Spleen (tissue), 7 donors: ENCODE results near the gene REXO1.

Source experiments
- CTCF ChIP-seq, 11 experiments: fragments of 200-600 bp in 7 of 11; fragments of 450-650 bp in 4 of 11; sonication (generic) in 4 of 11; IDR thresholded peaks in 8 of 11; conservative IDR thresholded peaks in 3 of 11; 1 replicate in 7 of 11; 2 replicates in 4 of 11; pipeline versions ENCODE4 v1.4.0 to v1.8.0; 2016 to 2021; ENCODE audit warnings: antibody characterized with exemption in 11 of 11, inconsistent platforms in 4 of 11, mild to moderate bottlenecking in 1 of 11
- POLR2A ChIP-seq, 3 donors: fragments of 450-650 bp; IDR thresholded peaks; one replicate each; pipeline ENCODE4 v1.5.1; 2017; ENCODE audit warnings: antibody characterized with exemption in 3 of 3, mild to moderate bottlenecking in 1 of 3
- donor health status: DM: no; HTN: no; CAD: no; lungs with moderate emphysema.
- donor health status: DM: no; HTN: no; CAD: no.
- donor health status: DM: no; HTN: no; CAD: no.

- TF ChIP-seq CTCF (IDR thresholded peaks at IDR 0.05 in 8 of 11, conservative IDR thresholded peaks at IDR 0.05 in 3 of 11) (peak in 1 of 11 experiments; percentile 24), POLR2A (IDR thresholded peaks at IDR 0.05) (peak; percentile 50 to 83 (median 70))
Measured at GRCh38 chr19:1875646-1876495, 27.6 kb upstream of the REXO1 start.
